Pulmonary artery endothelial cell (primary cell): ENCODE measurements around the gene COL11A2. TPM values are rescaled to one million over a fixed set of nuclear protein-coding genes. Genes with fewer than 3 reads are reported as not detected.
"Not testable (repeated sequence)": the region's sequence is repeated elsewhere in the genome, so short reads cannot be mapped to it uniquely, and the experiment has no call there.

Source experiments
- DNase-seq: peaks from one replicate; pipeline ENCODE4 v3.0.0-alpha.2; 2011; ENCODE audit warnings: low read depth, low spot score
- total RNA-seq: library from RNA; depleted of rRNA; stranded (reverse); fragments of >200 nt; gene quantifications from 2 replicates; pipeline ENCODE4 v1.2.3, GENCODE V29; 2014

Gene COL11A2
- total RNA-seq, 1 donor from 2014 or later = 0.07 TPM

DNA sequence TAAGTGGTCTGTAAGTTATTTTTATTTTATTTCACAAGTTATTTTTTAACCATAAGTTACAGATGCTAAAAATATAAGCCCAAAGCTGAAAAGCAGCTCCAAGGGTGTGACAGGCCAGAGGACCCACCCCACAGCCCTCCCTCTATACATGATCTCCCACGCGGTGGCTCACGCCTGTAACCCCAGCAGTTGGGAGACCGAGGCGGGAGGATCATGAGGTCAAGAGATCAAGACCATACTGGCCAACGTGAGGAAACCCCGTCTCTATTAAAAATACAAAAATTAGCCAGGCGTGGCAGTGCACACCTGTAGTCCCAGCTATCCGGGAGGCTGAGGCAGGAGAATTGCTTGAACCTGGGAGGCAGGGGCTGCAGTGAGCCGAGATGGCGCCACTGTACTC is 32.2 kb downstream of the COL11A2 start:
- no peak for DNase-seq

DNA sequence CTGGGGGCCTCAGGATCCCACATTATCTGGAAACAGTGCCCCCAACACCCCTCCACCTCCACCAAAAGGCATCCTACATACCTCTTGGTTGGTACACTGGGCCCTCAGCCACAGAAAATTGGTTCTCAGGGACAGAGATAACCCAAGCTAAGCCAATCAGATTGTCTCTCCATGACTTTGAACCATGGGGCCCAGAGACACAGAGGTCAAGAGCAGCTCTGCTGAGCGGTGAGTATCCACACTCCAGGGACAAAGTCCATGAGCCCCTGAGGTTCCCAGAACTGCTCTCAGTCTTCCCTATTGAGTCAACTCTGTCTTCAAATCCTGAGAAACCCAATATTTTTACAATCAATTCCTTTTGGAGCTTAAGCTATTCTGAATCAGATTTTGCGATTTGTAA is 35.3 kb downstream of the COL11A2 start:
- no peak for DNase-seq

DNA sequence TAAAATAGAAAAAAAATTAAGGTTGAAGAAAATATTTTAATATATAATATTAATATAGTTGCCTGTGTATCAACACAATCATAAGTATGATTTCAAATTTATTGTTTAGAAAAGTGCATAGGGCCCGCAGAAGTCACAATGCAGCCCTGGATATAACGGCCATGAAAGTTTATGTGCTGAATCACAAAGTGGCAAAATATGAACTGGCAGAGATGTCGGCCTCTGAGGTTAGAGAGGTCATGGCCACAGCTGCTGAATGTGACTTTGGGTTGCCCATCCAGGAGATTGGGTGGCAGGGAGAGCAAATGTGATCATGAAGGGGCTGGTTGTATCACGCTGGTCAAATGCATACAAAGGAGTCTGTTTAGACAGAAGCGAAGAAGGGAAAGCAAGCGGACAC is 35.7 kb downstream of the COL11A2 start:
- no peak for DNase-seq

DNA sequence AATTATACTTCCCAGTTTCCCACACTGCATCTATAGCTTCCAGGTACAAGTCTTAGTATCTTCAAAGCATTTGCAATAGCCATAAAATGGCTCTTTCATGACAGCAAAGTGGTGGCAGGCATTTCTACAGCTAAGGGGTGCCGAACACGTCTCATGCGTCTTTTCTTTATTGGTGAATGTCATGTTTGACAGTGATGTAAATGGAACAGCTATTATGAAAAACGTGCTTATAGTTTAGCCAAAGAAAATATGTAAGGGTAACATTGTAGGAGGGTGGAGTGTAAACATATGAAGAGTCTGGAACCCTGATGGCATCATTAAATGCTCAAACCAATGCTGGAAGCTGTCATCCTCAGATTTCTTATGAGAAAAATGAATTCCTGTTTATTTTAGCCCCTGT is 37.9 kb downstream of the COL11A2 start:
- no peak for DNase-seq

DNA sequence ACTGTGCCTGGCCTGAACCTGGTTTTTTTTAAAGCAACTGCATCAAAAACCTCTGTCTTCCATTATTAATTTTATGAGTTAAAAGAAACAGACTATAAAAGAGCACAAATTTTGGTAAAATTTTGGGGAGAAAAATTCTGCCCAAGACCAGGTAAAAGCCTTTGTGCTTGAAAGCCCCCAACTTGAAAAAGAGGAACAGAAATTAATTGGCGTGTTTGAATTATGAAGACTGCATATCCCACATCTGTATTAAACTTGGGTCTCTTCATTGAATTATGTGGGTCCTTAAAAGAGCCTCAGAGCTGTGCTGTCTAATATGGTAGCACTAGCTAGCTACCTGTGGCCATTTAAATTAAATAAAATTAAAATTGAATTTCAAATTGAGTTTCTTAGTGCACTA is 41.2 kb downstream of the COL11A2 start:
- no peak for DNase-seq

DNA sequence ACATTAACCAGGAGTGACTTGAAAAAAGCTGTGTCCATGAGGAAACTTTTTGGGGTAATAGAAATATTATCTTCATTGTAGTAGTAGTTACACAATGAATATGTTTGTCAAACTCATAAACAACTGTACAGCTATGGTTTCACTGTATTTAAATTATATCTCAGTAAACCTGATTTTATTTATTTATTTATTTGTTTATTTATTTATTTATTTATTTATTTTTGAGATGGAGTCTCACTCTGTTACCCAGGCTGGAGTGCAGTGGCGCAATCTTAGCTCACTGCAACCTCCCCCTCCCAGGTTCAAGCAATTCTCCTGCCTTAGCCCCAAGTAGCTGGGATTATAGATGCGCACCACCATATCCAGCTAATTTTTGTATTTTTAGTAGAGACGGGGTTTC is 41.7 kb downstream of the COL11A2 start:
- DNase-seq = not testable (repeated sequence)

DNA sequence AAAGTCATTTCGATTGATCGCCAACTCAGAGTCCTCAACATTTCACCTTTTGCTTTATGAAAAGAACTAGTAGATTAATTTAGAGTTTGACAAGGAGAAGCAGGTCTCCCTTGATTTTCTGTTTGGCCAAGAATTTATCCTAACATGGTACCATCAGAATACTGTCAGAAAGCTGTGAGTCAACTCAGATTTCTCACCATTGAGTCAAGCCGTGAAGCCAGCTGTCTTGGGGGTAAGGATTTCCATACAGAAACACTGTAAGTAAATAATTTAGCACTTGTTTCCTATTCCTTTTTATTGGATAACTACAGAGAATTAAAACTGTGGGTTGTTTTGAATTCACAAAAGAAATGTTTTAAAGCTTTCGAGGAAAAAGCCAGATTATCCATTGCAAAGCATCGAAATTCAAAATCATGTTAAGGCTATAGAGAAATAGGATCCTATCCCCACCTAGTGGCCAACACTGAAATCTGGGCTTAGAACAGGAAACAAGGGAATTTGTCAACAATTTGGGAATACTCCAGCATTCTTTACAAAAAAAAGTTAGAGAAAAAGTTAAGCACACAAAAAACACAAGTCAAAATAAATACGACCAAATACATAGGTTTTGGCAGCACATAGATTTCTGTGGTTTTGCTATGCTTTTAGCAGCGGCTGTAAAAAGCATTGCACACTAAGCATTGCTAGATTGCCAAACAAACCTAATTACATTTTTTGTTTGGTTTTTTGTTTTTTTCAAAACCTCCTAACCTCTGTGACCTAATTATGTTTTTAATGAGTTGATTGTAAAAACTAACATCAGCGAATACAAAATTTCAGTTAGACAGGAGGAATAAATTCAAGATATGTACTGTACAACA is 44.2 kb downstream of the COL11A2 start:
- DNase-seq = no peak

DNA sequence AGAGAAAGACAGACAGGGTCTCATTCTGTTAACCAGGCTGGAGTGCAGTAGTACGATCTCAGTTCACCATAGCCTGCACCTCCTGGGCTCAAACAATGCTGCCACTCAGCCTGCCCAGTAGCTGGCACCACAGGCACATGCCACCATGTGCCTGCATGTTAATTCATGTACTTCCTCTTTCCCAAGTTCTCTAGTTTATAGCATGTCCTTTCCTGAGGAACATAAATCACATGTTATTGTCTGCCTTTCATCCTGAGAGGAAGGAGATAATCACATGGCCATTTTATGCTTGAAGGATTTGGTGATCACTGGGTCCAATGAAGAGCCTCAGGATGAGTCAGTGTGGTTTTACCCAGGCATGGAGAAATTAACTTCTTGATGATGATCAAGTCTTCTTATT is 47.9 kb downstream of the COL11A2 start:
- no peak for DNase-seq

DNA sequence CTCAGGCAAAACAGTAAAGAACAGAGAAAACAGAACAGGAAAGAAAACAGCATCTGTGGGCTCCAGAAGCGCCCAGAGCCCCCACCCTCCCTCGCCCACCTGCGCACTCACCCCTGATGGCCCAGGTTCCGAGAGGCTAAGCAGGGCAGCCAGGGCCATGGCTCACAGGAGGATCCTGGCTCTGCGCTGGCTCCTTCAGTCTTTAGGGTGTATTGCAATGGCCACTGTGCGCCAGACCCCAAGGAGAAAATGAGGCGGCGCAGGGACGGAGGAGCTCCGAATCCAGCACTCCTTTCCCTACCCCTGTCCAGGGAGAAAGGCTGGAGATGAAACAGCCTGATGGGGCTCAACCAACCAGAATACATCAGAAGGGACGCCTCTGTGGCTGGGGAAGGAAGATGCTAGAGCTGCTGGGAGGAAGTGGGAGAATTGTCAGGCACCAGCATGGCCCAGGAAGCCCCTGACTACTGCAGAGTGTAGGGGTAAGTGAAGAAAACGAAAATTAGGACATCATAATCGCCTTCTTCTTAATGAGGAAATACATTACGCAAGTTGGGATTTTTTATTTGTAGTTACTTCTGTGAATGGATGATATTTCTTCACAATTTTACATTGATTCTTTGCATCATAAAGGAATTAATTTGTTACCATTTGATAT is 49.0 kb downstream of the COL11A2 start:
- no peak for DNase-seq

DNA sequence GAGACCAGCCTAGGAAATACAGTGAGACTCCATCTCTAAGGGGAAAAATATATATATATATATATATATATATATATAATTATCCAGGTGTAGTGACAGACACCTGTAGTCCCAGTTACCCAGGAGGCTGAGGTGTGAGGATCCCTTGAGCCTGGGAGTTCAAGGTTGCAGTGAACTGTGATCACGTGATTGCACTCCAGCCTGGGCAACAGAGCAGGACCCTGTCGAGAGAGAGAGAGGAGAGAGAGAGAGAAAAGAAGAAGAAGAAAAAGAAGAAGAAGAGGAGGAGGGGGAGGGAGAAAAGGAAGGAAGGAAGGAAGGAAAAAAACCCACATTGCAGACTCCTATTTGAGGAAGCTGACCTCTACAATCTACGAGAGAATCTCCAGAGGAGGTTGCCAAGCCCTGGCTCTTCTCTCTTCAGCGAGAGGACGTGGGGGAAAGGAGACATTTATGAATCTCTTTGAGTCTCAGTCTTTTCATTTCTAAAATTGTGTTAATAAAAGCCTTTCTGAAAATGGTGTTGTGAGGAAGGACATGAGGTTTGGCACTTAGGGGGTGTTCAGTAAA is 49.7 kb downstream of the COL11A2 start:
- DNase-seq = no peak

DNA sequence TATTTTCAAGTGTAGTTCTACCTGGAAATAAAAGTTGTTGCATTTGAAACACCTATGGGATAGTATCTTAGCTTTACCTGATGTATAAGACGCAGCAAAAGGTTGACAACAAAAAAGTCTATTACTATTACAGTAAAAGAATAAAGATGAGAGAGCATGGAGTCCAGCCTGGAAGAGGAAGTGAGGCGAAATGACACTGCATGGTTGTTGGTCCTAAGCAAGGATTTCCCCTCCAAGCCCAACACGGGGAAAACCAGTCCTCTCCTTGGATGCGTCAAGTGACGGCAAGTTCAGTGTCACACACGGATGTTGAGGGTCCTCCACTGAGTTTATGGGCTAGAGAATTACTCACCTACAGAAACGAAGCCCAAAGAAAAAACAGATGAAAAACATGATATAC is 51.7 kb downstream of the COL11A2 start:
- no peak for DNase-seq

DNA sequence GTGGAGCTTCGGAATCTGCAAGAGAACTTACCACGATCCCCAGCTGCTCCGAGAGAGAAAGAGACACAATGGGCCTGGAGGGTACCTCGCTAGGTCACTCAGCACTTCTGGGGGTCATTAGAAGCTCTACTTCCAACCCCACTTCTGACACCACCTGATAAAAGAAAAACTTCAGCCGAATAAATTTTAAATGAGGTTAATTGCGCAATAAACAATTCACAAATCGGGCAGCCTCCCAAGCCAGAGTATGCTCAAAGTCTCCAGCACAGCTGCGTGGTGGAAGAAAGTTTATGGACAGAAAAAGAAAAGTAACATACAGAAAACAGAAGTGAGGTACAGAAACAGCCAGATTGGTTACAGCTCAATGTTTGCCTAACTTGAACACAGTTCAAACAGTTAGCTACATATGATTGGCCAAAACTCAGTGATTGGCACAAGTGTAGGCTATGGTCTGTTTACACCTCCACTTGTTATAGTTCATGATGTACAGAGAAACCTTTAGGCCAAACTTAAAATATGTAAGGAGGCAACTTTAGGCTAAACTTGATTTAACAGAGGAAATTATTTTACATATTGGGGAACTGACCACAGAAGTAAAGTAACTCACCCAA is 52.6 kb downstream of the COL11A2 start:
- DNase-seq = no peak

DNA sequence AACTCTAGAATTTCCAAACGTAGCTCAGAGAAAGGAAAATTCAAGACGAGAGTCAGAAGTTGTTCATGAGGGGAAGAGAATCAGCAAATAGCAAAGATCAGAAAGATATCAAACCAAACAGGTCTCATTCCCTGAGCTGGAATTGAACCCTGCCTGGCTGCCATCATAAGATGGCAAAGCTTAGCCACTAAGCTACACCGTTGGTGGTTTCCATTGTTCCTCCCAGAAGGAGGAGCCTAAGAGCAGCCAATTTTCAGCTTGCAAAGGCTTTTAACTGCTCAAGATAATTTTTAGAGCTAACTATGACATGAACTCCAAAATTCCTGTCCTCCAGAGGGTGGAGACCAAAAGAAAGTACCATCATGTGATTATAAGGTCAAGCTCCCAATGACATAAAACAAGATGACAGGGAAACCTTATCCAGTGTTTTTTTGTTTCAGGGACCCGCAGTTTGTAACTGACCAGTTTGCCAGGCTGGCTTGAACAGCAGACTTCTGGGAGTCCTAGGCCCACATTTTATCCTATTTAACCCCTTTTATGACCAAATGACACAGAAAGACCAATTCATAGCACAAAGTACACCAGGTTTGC is 55.9 kb downstream of the COL11A2 start:
- no peak for DNase-seq

DNA sequence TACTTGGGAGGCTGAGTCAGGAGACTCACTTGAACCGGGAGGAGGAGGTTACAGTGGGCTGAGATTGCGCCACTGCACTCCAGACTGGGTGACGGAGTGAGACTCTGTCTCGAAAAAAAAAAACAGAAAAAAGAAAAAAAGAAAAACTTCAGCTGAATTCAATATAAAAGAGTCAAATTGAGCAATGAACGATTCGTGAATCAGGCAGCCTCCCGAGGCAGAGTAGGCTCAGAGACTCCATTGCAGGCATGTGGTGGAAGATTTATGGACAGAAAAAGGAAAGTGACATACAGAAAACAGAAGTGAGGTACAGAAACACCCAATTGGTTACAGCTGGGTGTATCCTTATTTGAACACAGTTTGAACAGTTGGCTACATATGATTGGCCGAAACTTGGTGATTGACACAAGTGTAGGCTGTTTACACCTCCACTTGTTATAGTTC is 60.2 kb downstream of the COL11A2 start:
- DNase-seq = no peak

DNA sequence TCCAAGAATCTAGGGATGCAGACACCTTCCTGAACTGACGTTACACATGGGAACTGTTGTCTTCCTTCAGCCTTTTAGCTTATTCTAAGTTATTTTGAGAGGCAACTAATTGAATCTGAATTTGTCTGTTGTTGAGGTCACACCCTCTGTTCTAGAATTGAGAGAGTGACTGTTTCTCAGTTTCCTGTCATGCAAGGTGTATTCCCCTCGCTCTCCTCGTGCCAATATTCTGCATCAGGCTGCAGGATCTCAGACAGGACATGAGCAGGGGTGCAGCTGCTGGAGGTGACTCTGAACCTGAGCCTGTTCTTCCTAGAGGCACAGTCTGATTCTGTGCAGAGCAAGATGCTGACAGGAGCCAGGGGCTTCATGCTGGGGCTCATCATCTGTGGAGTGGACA is 63.9 kb downstream of the COL11A2 start:
- no peak for DNase-seq

DNA sequence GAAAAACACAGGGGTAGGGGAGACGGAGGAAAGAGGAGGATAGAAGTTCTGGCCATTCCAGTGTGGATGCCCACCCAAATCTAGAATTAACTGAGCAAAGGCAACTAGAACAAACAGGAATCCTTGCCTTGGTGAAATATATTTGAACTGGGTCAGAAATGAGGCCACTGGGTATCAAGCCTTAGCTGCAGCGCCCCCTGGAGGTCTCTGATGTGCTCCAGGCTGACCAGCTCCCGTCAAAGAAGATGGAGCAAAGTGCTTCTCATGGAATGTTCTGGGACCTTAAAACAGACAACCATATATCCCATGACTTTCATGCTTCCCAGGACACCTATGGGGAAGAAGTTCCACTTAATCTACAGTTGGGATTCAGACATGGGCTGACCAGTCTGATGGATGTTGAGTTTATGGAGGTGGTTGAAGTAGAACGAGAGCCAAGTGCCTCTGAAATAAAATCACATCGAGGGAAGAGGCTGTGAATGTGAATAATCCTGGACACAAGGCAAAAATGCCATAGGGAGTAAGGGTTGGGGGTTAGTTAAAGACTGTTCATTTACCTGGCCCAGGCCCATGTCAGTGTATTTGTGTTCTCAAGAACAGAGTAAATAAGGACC is 66.1 kb downstream of the COL11A2 start:
- no peak for DNase-seq

DNA sequence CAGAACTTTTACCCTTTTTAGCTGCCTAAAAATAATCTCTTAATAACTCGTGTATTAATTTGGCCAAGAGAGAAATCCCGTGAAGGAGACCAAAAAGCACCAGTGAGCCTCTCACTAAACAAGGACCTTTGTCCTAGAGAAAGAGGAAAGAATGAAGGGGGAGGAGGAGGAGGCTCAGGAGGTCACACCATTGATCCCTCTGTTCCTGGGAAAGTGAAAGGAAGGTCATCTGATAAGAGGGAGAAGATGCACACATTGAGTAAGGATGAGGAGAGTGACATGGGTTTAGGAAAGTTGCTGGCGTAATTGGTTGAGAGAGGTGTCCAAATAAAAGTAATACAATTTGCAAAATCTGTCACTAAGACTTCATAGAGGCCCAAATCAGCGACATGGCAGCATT is 67.3 kb downstream of the COL11A2 start:
- DNase-seq = no peak

DNA sequence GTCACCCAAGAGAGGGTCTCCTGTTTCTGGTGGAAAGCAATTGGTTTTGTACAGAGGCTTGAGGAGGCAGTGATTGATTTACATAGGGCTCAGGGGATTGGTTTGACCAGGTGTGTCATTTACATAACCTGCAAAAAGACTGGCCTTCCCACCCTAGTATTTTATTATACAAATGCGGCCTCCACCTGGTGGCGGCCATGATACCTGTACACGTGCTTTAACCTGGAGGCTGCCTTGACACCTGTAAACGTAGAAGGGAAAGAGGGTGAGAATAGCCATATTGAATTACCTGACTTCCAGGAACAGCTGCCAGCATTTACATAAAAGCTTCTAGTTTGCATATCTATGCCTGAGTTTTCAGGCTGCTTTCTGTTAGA is 67.8 kb downstream of the COL11A2 start:
- DNase-seq = no peak

DNA sequence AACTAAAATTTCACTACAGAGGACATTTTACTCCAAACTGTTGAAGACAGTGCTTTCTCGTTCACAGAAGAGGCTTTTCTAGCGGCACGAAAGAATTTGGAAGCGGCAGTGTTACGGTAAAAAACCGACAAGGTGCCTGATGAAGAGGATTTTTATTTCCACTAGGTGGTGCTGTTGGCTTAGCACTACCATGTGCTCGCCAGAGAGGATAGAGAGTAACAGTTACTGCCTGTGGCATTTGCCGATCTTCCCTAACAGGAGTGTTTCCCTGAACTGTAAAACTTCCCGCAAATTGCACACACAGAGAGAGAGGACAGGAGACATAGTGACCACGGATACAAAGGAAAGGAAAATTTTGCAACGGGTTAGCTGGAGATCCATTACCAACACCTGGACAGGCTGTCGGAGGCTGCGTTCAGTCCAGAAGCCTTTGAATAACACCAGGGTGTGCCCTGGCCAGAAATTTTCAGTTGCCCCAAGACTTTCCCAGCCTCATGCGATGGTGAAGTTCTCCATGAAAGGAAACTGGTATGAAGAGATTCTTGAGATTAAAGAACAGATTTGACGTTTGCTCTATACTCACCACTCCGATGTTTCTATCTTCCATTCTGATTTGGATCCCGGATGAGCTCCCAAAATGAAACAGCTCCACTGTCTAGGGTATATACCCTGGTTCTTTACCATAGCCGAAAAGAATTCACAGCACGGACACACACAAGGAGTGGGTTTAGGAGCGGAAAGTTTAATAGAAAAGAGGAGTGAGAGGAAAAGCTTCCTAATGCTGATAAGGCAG is 68.3 kb downstream of the COL11A2 start:
- no peak for DNase-seq

DNA sequence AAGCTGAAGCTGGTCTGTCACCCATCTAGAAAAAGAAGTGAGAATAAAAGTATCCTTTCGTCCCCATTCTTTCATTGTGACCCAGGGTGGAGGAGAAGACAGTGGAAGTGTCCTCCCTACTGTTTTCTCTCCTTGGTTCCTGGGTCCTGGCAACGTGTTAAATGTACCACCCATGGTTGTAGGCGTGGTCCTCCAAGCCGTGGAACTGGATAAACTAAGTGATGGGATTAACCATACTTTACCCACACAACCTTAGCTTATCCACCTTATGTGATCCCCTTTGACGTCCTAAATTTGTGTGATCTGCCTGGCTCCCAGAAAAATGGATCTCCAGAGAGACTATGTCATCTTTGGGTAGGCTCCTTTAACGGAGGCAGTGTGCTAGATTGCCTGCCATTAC is 69.1 kb downstream of the COL11A2 start:
- no peak for DNase-seq

DNA sequence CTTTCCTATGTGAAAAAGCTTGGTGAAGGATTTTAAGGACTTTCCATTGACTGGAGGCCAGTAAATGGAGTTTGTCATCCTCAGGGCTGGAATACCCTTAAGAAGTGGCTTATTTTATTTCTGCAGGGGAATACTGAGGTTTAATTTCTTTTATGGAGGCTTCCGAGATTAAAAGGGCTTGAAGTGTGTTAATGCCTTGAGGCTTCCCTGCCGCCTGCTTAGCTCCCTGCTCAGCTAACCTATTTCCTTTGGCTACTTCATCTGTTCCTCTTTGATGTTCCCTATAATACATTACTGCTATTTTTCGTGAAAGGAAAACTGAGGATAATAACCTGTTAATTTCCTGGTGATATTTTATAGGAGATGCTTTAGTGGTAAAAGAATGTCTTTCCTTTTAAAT is 72.3 kb downstream of the COL11A2 start:
- DNase-seq = no peak
